Measurements from ENCODE around the gene LRRC23. TPM values are rescaled to one million over a fixed set of nuclear protein-coding genes. Genes with fewer than 3 reads are reported as not detected.

Gene LRRC23
- total RNA-seq, 2 experiments from 2014 or later, result 3.2 to 4.7 TPM

DNA sequence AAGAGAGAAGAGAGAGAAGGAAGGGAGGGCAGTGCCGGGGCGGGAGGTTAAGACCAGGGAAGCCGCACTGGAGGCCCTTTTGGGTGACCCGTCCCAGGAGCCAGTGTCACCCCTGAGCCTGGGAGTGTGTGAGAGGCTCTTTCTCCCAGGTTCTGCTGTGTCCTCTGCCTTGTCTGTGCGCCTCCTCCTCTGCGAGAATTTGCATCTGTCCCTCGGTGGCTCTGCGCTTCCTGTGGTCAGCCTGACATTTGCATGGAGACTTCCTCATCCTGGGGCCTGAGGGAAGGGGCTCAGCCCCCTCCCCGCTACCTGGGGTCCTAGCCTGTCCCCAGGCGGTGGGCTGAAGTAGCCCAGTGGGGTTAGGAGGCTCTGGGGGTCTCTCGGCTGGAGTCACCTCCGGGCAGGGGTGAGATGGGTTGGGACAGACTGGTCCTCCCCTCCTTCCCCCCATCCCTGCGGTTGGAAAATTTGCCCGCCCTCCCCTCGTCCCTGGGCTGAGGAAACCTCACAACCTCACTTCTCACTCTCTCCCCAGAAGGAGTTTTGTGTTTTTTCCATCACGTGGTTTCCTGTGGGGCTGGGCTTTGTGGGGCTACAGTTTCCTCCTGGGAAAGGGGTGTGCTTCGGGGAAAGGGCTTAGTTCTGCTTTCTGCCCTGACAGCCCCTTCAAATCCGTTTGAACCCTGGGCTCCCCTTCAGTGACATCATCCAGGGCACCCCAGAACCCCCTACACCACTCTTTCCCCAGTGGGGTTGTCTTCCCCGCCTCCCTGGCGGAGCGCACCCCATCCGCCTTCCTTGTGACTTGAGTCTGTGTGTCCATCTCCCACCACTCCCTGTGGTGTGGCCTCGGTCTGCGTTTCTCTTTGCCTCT, 49.1 kb downstream of the LRRC23 start:
- ChIA-PET CTCF (interaction anchor here (1.4 to 13.3 kb wide), 3 partner anchors 6 to 63 kb away, joined by 3 to 324 read pairs (median 4); partner anchors contain the start of genes C12orf57, PTPN6 and RNU7-1), POLR2A (interaction anchor here (1.2 to 16.4 kb wide), 5 partner anchors 5 to 16 kb away, joined by 5 to 963 read pairs (median 27); partner anchors contain the start of genes C12orf57, PTPN6 and RNU7-1)
- no peaks in the 10 kb centered on the region for H3K27me3 Mint-ChIP-seq
- peak; percentile 45 for ATAC-seq (ENCODE audit: poor library complexity)
- H3K4me3 Mint-ChIP-seq, result peak overlapping the region; percentile 100
- H3K4me3 ChIP-seq (ENCODE audit: low read length), result peak overlapping the region; percentile 98
- intact Hi-C loops (cut with DNase I, micrococcal nuclease), result loop anchor here in 1 of 2 experiments (1.0 to 5.0 kb wide), 2 partner anchors 8 to 101 kb away; partner anchors contain the start of genes CDCA3 and USP5
- peaks cover 59% of the 10 kb centered on the region for H3K36me3 ChIP-seq (ENCODE audit: insufficient read depth, low read length)
- peaks cover 76% of the 10 kb centered on the region for H3K36me3 Mint-ChIP-seq (ENCODE audit: low read depth)
- peaks cover 89% of the 10 kb centered on the region for H3K4me1 Mint-ChIP-seq (ENCODE audit: low read depth)
- TF ChIP-seq, protein P1, sequence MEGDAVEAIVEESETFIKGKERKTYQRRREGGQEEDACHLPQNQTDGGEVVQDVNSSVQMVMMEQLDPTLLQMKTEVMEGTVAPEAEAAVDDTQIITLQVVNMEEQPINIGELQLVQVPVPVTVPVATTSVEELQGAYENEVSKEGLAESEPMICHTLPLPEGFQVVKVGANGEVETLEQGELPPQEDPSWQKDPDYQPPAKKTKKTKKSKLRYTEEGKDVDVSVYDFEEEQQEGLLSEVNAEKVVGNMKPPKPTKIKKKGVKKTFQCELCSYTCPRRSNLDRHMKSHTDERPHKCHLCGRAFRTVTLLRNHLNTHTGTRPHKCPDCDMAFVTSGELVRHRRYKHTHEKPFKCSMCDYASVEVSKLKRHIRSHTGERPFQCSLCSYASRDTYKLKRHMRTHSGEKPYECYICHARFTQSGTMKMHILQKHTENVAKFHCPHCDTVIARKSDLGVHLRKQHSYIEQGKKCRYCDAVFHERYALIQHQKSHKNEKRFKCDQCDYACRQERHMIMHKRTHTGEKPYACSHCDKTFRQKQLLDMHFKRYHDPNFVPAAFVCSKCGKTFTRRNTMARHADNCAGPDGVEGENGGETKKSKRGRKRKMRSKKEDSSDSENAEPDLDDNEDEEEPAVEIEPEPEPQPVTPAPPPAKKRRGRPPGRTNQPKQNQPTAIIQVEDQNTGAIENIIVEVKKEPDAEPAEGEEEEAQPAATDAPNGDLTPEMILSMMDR (IDR thresholded peaks at IDR 0.05), result no peak
- no peaks in the 10 kb centered on the region for H3K9me3 Mint-ChIP-seq
- H3K27ac ChIP-seq (ENCODE audit: low read depth in 1 of 2, low read length in 2 of 2), result peak overlapping the region; percentile 80 to 96
- H3K27ac Mint-ChIP-seq, result peak overlapping the region; percentile 97
- no peaks in the 10 kb centered on the region for H3K9me3 ChIP-seq (ENCODE audit: control insufficient read depth in 1 of 2, insufficient read depth in 1 of 2, low read length in 2 of 2)
- H3K4me1 ChIP-seq (ENCODE audit: insufficient read depth, low read length), result peaks cover 94% of the 10 kb centered on the region
- no peaks in the 10 kb centered on the region for H3K27me3 ChIP-seq (ENCODE audit: control insufficient read depth in 1 of 2, insufficient read depth in 2 of 2, low read length in 2 of 2)
- peak in 13 of 14 experiments; percentile 50 to 90 (median 69) for DNase-seq

DNA sequence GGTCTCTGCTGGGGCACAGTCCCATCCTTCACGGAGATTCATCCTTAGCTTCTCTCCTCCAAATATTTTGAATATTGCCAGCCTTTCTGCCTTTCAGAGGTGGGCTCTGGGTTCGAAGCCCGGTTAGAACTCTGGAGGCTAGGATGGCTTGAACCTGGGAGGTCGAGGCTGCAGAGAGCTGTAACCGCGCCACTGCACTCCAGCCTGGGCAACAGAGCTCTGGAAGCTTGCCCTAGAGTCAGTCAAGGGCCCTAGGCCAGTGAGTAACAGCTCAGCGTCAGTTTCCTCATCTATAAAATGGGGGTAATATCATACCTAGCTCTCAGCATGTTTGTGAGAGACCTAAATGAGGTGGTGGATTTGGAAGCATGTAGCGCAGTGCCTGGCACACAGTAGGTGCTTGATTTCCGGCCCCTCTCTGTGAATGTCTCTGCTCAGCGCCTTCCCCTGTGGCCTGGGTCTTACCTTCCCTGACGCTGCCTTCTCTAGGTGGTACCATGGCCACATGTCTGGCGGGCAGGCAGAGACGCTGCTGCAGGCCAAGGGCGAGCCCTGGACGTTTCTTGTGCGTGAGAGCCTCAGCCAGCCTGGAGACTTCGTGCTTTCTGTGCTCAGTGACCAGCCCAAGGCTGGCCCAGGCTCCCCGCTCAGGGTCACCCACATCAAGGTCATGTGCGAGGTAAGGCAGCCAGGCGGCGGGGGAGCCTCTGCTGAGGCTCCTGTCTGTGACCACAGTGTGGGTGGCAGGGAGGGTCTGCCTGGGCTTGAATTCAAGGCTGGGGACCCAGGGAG, 49.9 kb downstream of the LRRC23 start:
- peaks cover 94% of the 10 kb centered on the region for H3K4me1 ChIP-seq (ENCODE audit: insufficient read depth, low read length)
- Mint-ChIP-seq H3K4me3 (peak overlapping the region; percentile 100), H3K27ac (peak overlapping the region; percentile 97), H3K36me3 (ENCODE audit: low read depth) (peaks cover 84% of the 10 kb centered on the region), H3K27me3 (no peaks in the 10 kb centered on the region), H3K9me3 (no peaks in the 10 kb centered on the region), H3K4me1 (ENCODE audit: low read depth) (peaks cover 88% of the 10 kb centered on the region)
- H3K36me3 ChIP-seq (ENCODE audit: insufficient read depth, low read length), result peaks cover 62% of the 10 kb centered on the region
- H3K27ac ChIP-seq (ENCODE audit: low read depth in 1 of 2, low read length in 2 of 2), result peak overlapping the region; percentile 80 to 96
- ChIA-PET CTCF (interaction anchor here (1.4 to 13.3 kb wide), 3 partner anchors 7 to 64 kb away, joined by 3 to 324 read pairs (median 4); partner anchors contain the start of genes C12orf57, PTPN6 and RNU7-1), POLR2A (interaction anchor here (1.2 to 16.4 kb wide), 3 partner anchors 7 to 10 kb away, joined by 5 to 963 read pairs (median 8); partner anchors contain the start of genes C12orf57, PTPN6 and RNU7-1)
- intact Hi-C loops (cut with DNase I, micrococcal nuclease), result loop anchor here in 1 of 2 experiments (5.0 kb wide), 1 partner anchor 102 kb away; the partner anchor contains the start of genes CDCA3 and USP5
- peak overlapping the region; percentile 98 for H3K4me3 ChIP-seq (ENCODE audit: low read length)
- no peaks in the 10 kb centered on the region for H3K27me3 ChIP-seq (ENCODE audit: control insufficient read depth in 1 of 2, insufficient read depth in 2 of 2, low read length in 2 of 2)
- DNase-seq (peak in 1 of 14 experiments; percentile 46), ATAC-seq (ENCODE audit: poor library complexity) (no peak)
- TF ChIP-seq, protein P1 (IDR thresholded peaks at IDR 0.05), result no peak
- no peaks in the 10 kb centered on the region for H3K9me3 ChIP-seq (ENCODE audit: control insufficient read depth in 1 of 2, insufficient read depth in 1 of 2, low read length in 2 of 2)
